ENCODE results near the gene DNAL4. TPM values are rescaled to one million over a fixed set of nuclear protein-coding genes. Genes with fewer than 3 reads are reported as not detected.

Gene DNAL4
- total RNA-seq, 1 donor from 2014 or later, result 16.0 TPM

- H3K27ac ChIP-seq, result no peak overlapping the region
- DNase-seq, result no peak
These were observed 56.5 kb downstream of the DNAL4 start for GRCh38 chr22:38737302-38738060.

GRCh38 chr22:38736257-38736570, 57.7 kb downstream of the DNAL4 start:
- no peak for TF ChIP-seq CTCF (IDR thresholded peaks at IDR 0.05)
- intact Hi-C loops (cut with DNase I), result no loop called here
- Histone ChIP-seq H3K27ac (no peak overlapping the region), H3K4me1 (peaks cover 14% of the 10 kb centered on the region), H3K36me3 (peaks cover 71% of the 10 kb centered on the region), H3K4me3 (no peak overlapping the region), H3K9me3 (no peaks in the 10 kb centered on the region), H3K27me3 (no peaks in the 10 kb centered on the region)
- ATAC-seq (no peak), DNase-seq (no peak)

More at GRCh38 chr22:38737302-38738060, 56.5 kb downstream of the DNAL4 start:
- Histone ChIP-seq H3K36me3 (peaks cover 76% of the 10 kb centered on the region), H3K4me1 (peaks cover 14% of the 10 kb centered on the region), H3K27me3 (no peaks in the 10 kb centered on the region), H3K4me3 (no peak overlapping the region), H3K9me3 (no peaks in the 10 kb centered on the region)
- TF ChIP-seq CTCF (IDR thresholded peaks at IDR 0.05), result no peak
- ATAC-seq, result no peak
- intact Hi-C loops (cut with DNase I), result no loop called here

- H3K27me3 ChIP-seq, result no peaks in the 10 kb centered on the region
- H3K9me3 ChIP-seq, result no peaks in the 10 kb centered on the region
- peak; percentile 49 for ATAC-seq
- intact Hi-C loops (cut with DNase I), result no loop called here
- peaks cover 70% of the 10 kb centered on the region for H3K36me3 ChIP-seq
- no peak overlapping the region for H3K27ac ChIP-seq
- no peak for TF ChIP-seq CTCF (IDR thresholded peaks at IDR 0.05)
- peaks cover 14% of the 10 kb centered on the region for H3K4me1 ChIP-seq
- H3K4me3 ChIP-seq, result no peak overlapping the region
- no peak for DNase-seq
These were observed 58.3 kb downstream of the DNAL4 start for GRCh38 chr22:38735465-38736256.

GRCh38 chr22:38735126-38735464, 58.8 kb downstream of the DNAL4 start:
- H3K36me3 ChIP-seq, result peaks cover 70% of the 10 kb centered on the region
- intact Hi-C loops (cut with DNase I), result no loop called here
- H3K27ac ChIP-seq, result no peak overlapping the region
- H3K4me3 ChIP-seq, result no peak overlapping the region
- H3K4me1 ChIP-seq, result peaks cover 14% of the 10 kb centered on the region
- H3K9me3 ChIP-seq, result no peaks in the 10 kb centered on the region
- no peaks in the 10 kb centered on the region for H3K27me3 ChIP-seq
- TF ChIP-seq CTCF (IDR thresholded peaks at IDR 0.05), result no peak
- DNase-seq (no peak), ATAC-seq (no peak)

- DNase-seq (peak; percentile 51), ATAC-seq (no peak)
- Histone ChIP-seq H3K4me1 (peaks cover 14% of the 10 kb centered on the region), H3K27me3 (no peaks in the 10 kb centered on the region), H3K27ac (peak overlapping the region; percentile 2), H3K36me3 (peaks cover 70% of the 10 kb centered on the region), H3K9me3 (no peaks in the 10 kb centered on the region), H3K4me3 (no peak overlapping the region)
- intact Hi-C loops (cut with DNase I), result no loop called here
- no peak for TF ChIP-seq CTCF (IDR thresholded peaks at IDR 0.05)
These were observed 59.4 kb downstream of the DNAL4 start for GRCh38 chr22:38734421-38735100.
